SU-DHL-6 (cell line): ENCODE results near the gene UMODL1.

Experiments
- H2AFZ ChIP-seq: fragments of 200-600 bp; sonication (generic); 2 replicates; pipeline ENCODE4 v1.6.1; 2014; ENCODE audit warnings: low read depth, mild to moderate bottlenecking, moderate library complexity, mixed read lengths, antibody characterized with exemption, low read length; ENCODE audit not compliant: severe bottlenecking
- H3F3A ChIP-seq: fragments of 200-600 bp; shearing (Covaris generic); 2 replicates; pipeline ENCODE4 v1.6.0; 2016; ENCODE audit warnings: antibody characterized with exemption, mild to moderate bottlenecking; ENCODE audit not compliant: insufficient read depth
- H3K27ac ChIP-seq: fragments of 200-600 bp; sonication (generic); 2 replicates; pipeline ENCODE4 v1.5.1; 2016; ENCODE audit warnings: low read depth, mild to moderate bottlenecking, low read length, moderate library complexity, mixed read lengths
- H3K27me3 ChIP-seq: fragments of 200-600 bp; sonication (generic), shearing (Covaris generic); 2 replicates; pipeline ENCODE4 v1.6.0; 2014; ENCODE audit warnings: mild to moderate bottlenecking, low read length
- H3K36me3 ChIP-seq: fragments of 200-600 bp; sonication (generic); 2 replicates; pipeline ENCODE4 v1.6.1; 2014; ENCODE audit warnings: mild to moderate bottlenecking, low read length, mixed read lengths
- H3K4me2 ChIP-seq: fragments of 300-600, 200-600 bp; shearing (Covaris generic), sonication (generic); 2 replicates; pipeline ENCODE4 v1.6.0; 2014; ENCODE audit warnings: low read length, low read depth, mild to moderate bottlenecking; ENCODE audit not compliant: poor library complexity, severe bottlenecking
- H3K4me3 ChIP-seq: fragments of 200-600 bp; sonication (generic); 2 replicates; pipeline ENCODE4 v1.5.1; 2014; ENCODE audit warnings: antibody characterized with exemption, low read length, mild to moderate bottlenecking, mixed read lengths; ENCODE audit not compliant: insufficient read depth, poor library complexity, severe bottlenecking
- H3K79me2 ChIP-seq: fragments of 200-600 bp; sonication (generic); 2 replicates; pipeline ENCODE4 v1.6.1; 2014; ENCODE audit warnings: mild to moderate bottlenecking, low read length, moderate library complexity; ENCODE audit not compliant: insufficient read depth
- H3K9ac ChIP-seq: fragments of 200-600 bp; sonication (generic); 2 replicates; pipeline ENCODE4 v1.7.0; 2014; ENCODE audit warnings: mild to moderate bottlenecking, low read length
- H3K9me2 ChIP-seq: fragments of 200-600 bp; sonication (generic); replicated peaks from 2 replicates; pipeline ENCODE4 v1.6.1; 2014; ENCODE audit warnings: low read length; ENCODE audit not compliant: insufficient read depth
- H3K9me3 ChIP-seq: fragments of 200-600 bp; sonication (generic); 2 replicates; pipeline ENCODE4 v1.6.1; 2014; ENCODE audit warnings: low read length, mixed read lengths; ENCODE audit not compliant: insufficient read depth
- H4K20me1 ChIP-seq: fragments of 200-600 bp; sonication (generic); 2 replicates; pipeline ENCODE4 v1.6.1; 2014; ENCODE audit warnings: low read depth, mild to moderate bottlenecking, antibody characterized with exemption, low read length, moderate library complexity, mixed read lengths
- EZH2phosphoT487 ChIP-seq: fragments of 200-600 bp; sonication (generic), shearing (Covaris generic); conservative IDR thresholded peaks from 2 replicates; pipeline ENCODE4 v1.6.1; 2018; ENCODE audit warnings: mild to moderate bottlenecking, antibody characterized with exemption, low read length, moderate library complexity, mixed read lengths
- TF ChIP-seq, protein P1 (sequence below): fragments of 200-600 bp; sonication (generic); IDR thresholded peaks from one replicate; pipeline ENCODE4 v1.5.1; 2017; ENCODE audit warnings: antibody characterized with exemption, mild to moderate bottlenecking, low read length, moderate library complexity; ENCODE audit not compliant: insufficient read depth, poor library complexity, severe bottlenecking

The UMODL1 gene

DNA sequence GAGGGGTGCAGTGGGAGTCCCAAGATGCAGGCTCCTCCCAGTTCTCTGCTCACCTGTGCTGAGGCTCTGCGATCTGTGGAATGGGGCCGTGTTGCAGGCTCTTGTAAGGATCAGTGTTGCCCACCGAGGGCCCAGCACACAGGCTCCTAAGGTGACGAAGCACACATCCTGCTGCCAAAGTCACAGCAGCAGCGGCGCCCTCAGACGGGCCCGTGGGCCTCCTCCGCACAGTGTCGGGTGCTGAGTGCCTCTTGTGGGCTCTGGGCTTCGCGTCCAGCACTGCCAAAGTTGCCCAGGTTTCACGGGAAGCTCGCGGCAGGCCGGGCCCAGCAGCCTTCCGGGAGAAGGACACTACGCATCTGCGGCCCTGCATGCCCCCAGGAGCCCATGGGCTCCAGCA, 75.7 kb downstream of the UMODL1 start:
- Histone ChIP-seq H3K9me2 (no peaks in the 10 kb centered on the region), H3F3A (no peaks in the 10 kb centered on the region), H3K27ac (no peak overlapping the region), H3K36me3 (no peaks in the 10 kb centered on the region), H4K20me1 (no peaks in the 10 kb centered on the region), H3K79me2 (no peaks in the 10 kb centered on the region), H3K9me3 (no peaks in the 10 kb centered on the region), H3K9ac (no peak overlapping the region), H3K4me2 (no peak overlapping the region), H3K4me3 (no peak overlapping the region), H3K27me3 (no peaks in the 10 kb centered on the region), H2AFZ (no peak overlapping the region)
- TF ChIP-seq EZH2phosphoT487 = no peak
- TF ChIP-seq, protein P1, sequence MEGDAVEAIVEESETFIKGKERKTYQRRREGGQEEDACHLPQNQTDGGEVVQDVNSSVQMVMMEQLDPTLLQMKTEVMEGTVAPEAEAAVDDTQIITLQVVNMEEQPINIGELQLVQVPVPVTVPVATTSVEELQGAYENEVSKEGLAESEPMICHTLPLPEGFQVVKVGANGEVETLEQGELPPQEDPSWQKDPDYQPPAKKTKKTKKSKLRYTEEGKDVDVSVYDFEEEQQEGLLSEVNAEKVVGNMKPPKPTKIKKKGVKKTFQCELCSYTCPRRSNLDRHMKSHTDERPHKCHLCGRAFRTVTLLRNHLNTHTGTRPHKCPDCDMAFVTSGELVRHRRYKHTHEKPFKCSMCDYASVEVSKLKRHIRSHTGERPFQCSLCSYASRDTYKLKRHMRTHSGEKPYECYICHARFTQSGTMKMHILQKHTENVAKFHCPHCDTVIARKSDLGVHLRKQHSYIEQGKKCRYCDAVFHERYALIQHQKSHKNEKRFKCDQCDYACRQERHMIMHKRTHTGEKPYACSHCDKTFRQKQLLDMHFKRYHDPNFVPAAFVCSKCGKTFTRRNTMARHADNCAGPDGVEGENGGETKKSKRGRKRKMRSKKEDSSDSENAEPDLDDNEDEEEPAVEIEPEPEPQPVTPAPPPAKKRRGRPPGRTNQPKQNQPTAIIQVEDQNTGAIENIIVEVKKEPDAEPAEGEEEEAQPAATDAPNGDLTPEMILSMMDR = no peak

DNA sequence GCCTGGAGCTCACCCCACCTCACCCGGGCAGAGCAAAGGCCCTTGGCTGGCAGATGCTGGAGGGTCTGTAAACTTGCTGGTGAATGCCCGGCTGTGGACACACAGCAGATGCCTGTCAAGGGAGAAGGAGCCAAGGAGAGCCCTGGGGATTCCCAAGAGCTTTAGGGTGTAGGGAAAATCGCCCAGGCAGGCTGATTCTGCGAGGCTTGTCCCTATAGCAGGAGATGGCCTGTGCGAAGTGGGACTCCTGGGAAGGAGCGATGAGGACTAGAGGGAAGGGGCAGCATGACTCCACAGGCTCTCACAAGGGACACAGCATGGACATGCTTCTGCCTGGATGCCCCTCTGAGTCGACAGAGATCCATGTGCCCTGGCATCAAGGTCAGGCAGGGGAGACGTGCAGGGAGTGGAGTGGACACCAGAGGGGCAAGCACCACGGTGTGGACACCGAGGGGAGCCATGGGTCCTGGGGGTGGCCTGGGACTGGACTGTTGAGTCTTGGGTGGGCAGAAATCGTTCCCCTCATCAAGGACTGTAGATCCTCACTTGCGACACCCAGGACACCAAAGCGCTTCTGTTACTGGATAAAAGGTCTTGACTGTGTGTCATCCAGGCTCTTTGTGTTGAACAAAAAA, 76.4 kb downstream of the UMODL1 start:
- H3K36me3 ChIP-seq = no peaks in the 10 kb centered on the region

DNA sequence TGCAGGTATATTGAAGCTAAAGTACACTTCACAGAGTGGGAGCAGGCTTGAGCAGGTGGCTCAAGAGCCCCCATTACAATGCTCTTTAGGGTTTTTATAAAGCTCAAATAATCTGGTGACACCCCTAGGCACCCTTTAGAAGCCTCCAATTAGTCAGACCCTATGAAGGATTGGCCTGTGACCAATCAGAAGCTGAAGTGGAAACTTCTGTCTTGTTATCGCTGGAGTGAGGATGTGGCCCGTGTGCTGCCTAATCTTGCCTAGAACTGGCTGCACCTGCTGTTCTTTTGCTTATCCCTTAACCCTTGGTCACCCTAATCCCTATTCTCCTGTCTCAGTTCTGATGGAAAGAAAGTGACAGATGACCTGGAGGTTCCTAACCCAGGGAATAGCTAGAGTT, 77.0 kb downstream of the UMODL1 start:
- Histone ChIP-seq H3K27me3 (no peaks in the 10 kb centered on the region), H3K9ac (no peak overlapping the region), H3K36me3 (no peaks in the 10 kb centered on the region), H4K20me1 (no peaks in the 10 kb centered on the region), H3K9me3 (no peaks in the 10 kb centered on the region), H3F3A (no peaks in the 10 kb centered on the region), H3K9me2 (no peaks in the 10 kb centered on the region), H3K79me2 (no peaks in the 10 kb centered on the region), H3K27ac (no peak overlapping the region), H2AFZ (no peak overlapping the region), H3K4me2 (no peak overlapping the region), H3K4me3 (no peak overlapping the region)
- TF ChIP-seq, protein P1 = no peak
- no peak for TF ChIP-seq EZH2phosphoT487

More for the DNA sequence above, 76.4 kb downstream of the UMODL1 start:
- H3F3A ChIP-seq = no peaks in the 10 kb centered on the region
- H3K27me3 ChIP-seq = no peaks in the 10 kb centered on the region
- no peaks in the 10 kb centered on the region for H3K9me3 ChIP-seq
- TF ChIP-seq, protein P1 = no peak
- TF ChIP-seq EZH2phosphoT487 = no peak
- H3K9me2 ChIP-seq = no peaks in the 10 kb centered on the region
- no peak overlapping the region for H3K27ac ChIP-seq
- H3K4me2 ChIP-seq = no peak overlapping the region
- no peak overlapping the region for H2AFZ ChIP-seq
- H3K79me2 ChIP-seq = no peaks in the 10 kb centered on the region
- H4K20me1 ChIP-seq = no peaks in the 10 kb centered on the region
- H3K9ac ChIP-seq = no peak overlapping the region
- no peak overlapping the region for H3K4me3 ChIP-seq
